Activated CD8-positive, alpha-beta memory T cell treated with anti-CD3 and anti-CD28 coated beads for 1 hour (primary cell): ENCODE data around the gene CD6.

Experiments used
- DNase-seq, 2 donors: peaks; one replicate each; pipeline ENCODE4 v3.0.0-alpha.2; 2020; ENCODE audit warnings: low read depth in 1 of 2; ENCODE audit errors: extremely low read depth in 1 of 2

CD6 gene, protein sequence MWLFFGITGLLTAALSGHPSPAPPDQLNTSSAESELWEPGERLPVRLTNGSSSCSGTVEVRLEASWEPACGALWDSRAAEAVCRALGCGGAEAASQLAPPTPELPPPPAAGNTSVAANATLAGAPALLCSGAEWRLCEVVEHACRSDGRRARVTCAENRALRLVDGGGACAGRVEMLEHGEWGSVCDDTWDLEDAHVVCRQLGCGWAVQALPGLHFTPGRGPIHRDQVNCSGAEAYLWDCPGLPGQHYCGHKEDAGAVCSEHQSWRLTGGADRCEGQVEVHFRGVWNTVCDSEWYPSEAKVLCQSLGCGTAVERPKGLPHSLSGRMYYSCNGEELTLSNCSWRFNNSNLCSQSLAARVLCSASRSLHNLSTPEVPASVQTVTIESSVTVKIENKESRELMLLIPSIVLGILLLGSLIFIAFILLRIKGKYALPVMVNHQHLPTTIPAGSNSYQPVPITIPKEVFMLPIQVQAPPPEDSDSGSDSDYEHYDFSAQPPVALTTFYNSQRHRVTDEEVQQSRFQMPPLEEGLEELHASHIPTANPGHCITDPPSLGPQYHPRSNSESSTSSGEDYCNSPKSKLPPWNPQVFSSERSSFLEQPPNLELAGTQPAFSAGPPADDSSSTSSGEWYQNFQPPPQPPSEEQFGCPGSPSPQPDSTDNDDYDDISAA

DNA sequence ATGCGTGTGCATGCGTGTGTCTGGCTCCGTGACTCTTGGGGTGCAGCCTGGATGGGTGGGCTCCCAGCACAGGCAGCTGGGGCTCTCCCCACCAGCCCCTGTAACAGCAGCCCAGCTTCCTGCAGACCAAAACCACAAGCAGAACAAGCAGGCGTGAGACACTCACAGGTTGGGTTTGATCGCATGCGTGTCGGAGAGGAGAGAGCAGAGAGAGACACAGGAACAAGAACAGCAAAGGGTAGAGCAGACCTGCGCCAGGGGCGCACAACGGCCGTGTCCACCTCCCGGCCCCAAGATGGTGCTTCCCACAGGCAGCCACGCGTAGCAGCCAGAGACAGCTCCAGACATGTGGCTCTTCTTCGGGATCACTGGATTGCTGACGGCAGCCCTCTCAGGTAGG lies at the start of gene CD6:
TSS of gene CD6 (plus strand) at position 161 of the 400 bp plus-strand sequence. CDS start at position 347, 186 bp downstream.
- DNase-seq = peak; percentile 33 to 61

DNA sequence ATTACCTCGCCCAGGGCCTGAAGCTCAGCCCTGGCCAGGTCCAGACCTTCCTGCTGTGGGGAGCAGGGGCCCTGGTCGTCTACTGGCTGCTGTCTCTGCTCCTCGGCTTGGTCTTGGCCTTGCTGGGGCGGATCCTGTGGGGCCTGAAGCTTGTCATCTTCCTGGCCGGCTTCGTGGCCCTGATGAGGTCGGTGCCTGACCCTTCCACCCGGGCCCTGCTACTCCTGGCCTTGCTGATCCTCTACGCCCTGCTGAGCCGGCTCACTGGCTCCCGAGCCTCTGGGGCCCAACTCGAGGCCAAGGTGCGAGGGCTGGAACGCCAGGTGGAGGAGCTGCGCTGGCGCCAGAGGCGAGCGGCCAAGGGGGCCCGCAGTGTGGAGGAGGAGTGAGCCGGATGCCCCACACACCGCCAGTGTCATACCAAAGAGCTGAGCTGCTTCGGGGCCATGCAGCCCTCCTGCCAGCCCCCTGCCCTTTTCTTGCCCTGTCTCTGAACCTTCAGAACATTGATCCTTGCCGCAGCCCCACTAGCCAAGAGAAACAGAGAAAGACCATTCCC lies 49.6 kb upstream of the CD6 start:
- DNase-seq = no peak

DNA sequence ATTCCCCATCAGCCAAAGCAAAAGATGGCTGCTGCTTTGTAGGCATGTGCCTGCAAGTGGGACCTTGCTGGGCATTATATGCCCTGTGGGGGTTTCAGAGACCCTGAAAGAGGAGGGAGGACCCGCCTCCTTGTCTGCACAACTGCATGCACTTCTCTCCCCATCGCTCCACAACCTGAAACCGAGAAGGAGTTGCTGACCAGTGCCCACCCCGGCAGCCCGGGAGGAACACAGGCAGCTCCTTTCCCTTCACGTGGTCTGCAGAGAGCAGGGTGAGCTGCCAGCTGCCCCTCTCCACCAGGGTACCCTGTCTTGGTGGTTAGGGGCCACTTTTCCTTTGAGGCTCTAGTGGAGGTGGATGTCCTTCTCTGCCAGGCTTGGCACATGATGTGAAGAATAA lies 48.6 kb upstream of the CD6 start:
- no peak for DNase-seq

GRCh38 chr11:60923326-60923725 lies 48.2 kb upstream of the CD6 start:
- no peak for DNase-seq

GRCh38 chr11:60923800-60924109 lies 47.7 kb upstream of the CD6 start:
- DNase-seq = no peak

- no peak for DNase-seq
Observed at GRCh38 chr11:60924110-60924905, 47.2 kb upstream of the CD6 start, which contains the start of gene TMEM132A. TMEM132A (plus strand) TSS chr11:60924460; CDS start chr11:60924634, 174 bp downstream.

DNA sequence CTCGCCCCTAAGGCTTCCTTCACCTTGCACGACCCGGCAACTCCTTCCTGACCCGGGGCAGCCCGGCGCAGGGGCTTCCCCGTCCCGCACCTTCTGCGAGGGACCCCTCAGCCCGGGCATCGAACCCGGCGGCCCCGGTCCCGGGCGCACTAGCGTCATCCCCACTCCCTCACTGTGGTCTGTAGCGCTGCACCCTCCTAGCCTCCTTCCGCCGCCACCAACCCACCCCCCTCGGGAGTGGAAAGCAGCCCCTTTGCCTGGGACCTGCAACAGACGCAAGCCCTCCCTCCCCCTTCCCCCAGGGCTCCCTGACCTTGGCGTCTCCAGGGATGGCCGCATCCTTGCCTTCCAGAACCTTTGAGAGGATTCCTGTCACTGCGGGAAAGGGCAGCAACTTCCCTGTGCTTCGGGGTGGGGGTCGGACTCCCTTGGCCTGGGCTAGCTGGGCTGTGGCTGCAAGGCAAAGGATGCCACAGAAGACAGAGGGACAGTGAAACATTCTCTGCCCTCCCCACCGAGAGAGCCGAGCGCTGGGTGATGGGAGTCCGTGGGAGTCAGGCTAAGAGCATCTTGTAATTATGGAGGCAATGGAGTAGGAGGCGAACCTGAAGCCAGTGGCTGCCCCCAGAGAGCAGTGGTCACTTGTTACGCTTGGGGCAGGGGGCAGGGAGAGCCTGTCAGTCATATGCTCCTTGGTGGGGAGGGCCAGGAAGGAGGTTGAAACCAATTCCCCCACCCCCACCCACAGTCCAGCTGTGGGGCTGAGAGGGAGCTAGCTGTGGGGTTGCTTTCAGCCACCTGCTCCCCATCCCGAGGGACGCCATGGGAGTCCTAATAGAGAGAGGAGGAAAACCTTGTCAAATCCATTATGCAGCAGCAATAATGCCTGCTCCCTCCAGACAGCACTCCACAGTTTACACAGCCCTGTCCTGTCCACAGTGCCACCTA lies 46.3 kb upstream of the CD6 start:
- DNase-seq = no peak

- no peak for DNase-seq
Observed at GRCh38 chr11:60925868-60926267, 45.6 kb upstream of the CD6 start.

GRCh38 chr11:60926500-60926899 lies 45.0 kb upstream of the CD6 start:
- no peak for DNase-seq

DNA sequence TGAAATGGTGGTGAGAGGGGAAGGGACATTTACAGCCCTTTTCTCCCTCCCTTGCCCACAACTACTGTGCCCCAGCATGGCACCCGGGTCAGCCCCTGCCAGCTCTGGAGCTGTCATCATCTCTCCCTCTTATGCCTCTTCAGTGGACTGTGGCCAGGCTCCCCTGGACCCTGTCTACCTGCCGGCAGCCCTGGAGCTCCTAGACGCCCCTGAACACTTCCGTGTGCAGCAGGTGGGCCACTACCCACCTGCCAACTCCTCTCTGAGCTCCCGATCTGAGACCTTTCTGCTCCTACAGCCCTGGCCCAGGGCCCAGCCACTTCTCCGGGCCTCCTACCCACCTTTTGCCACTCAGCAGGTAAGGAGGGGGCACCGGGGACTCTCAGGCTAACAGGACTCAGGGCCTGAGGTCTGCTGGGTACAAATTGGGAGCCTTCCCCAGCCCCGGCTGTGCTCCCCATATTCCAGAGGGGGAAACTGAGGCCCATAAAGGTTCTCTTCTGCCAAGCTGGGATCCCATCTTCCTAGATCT lies 44.4 kb upstream of the CD6 start:
- no peak for DNase-seq

DNA sequence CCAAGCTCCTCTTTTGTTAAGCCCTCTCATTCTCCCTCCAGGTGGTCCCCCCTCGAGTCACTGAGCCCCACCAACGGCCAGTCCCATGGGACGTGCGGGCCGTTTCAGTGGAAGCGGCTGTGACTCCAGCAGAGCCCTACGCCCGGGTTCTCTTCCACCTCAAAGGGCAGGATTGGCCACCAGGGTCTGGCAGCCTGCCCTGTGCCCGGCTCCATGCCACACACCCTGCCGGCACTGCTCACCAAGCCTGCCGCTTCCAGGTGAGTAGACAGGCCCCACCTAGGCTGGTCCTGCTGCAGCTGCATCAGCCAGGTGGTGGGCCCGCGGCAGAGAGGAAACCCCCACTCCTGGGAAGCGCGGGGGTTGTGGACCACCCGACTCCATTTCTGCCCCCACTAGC lies 43.9 kb upstream of the CD6 start:
- no peak for DNase-seq

GRCh38 chr11:60928563-60929001 lies 42.9 kb upstream of the CD6 start:
- DNase-seq = no peak

- no peak for DNase-seq
Observed at GRCh38 chr11:60929764-60930163, 41.7 kb upstream of the CD6 start.

GRCh38 chr11:60930394-60930793 lies 41.1 kb upstream of the CD6 start:
- DNase-seq = no peak

DNA sequence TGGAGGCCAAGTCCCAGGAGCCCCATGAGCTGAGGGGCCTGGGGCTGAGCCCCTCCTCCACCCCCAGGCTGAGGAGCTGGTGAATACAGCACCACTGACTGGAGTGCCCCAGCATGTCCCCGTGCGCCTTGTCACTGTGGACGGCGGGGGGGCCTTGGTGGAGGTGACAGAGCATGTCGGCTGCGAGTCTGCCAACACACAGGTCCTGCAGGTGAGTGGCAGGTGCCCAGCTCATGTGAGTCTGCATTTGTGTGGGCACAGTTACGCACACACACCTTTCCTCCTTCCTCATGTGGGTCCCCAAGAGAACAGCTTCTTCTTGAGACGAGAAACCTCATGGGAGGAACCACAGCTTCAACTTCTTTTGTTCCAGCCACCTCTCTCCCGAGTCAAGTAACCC lies 39.6 kb upstream of the CD6 start:
- DNase-seq = no peak

- DNase-seq = no peak
Observed at GRCh38 chr11:60932605-60933356, 38.7 kb upstream of the CD6 start.

- no peak for DNase-seq
Observed at GRCh38 chr11:60933416-60934123, 37.9 kb upstream of the CD6 start.

GRCh38 chr11:60934124-60934789 lies 37.2 kb upstream of the CD6 start:
- no peak for DNase-seq
